ENCODE data around the gene CAMKMT. TPM values are rescaled to one million over a fixed set of nuclear protein-coding genes. Genes with fewer than 3 reads are reported as not detected.
"Not testable (repeated sequence)": the region's sequence is repeated elsewhere in the genome, so short reads cannot be mapped to it uniquely, and the experiment has no call there.

CAMKMT gene
- total RNA-seq, 1 donor from 2014 or later, result 11.4 TPM

DNA sequence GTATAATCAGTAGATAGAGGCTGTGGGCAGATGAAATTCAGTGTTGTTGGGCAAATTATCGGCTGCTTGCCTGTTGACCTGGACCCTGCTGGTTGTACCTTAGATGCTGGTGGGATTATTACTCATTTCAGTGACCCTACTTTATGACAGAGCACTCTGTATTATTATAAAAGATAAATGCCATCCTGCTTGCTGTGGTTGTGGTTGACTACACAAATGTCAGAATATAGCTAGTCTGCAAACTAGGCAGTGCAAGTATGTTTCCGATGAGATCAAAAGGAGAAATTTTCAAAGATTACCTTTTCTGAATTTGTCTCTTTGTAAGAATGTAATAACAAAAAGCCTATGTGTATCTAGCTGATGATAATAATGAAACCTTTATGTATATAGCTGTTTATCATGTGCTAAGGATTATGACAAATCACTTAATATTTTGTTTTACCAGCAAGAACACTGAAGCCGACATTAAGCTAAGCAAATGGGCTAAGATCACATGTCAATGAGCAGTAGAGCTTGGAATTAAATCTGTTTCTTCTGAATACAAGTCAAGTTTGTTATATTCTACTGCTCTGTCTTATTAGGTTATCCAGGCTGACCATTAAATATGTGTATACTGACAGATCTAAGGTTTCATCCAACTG lies 219.2 kb downstream of the CAMKMT start:
- intact Hi-C loops (cut with micrococcal nuclease), result no loop called here

GRCh38 chr2:44582363-44583008 lies 220.7 kb downstream of the CAMKMT start:
- intact Hi-C loops (cut with micrococcal nuclease), result no loop called here

- intact Hi-C loops (cut with micrococcal nuclease), result not testable (repeated sequence)
These were observed 233.9 kb downstream of the CAMKMT start for GRCh38 chr2:44595615-44596014.

DNA sequence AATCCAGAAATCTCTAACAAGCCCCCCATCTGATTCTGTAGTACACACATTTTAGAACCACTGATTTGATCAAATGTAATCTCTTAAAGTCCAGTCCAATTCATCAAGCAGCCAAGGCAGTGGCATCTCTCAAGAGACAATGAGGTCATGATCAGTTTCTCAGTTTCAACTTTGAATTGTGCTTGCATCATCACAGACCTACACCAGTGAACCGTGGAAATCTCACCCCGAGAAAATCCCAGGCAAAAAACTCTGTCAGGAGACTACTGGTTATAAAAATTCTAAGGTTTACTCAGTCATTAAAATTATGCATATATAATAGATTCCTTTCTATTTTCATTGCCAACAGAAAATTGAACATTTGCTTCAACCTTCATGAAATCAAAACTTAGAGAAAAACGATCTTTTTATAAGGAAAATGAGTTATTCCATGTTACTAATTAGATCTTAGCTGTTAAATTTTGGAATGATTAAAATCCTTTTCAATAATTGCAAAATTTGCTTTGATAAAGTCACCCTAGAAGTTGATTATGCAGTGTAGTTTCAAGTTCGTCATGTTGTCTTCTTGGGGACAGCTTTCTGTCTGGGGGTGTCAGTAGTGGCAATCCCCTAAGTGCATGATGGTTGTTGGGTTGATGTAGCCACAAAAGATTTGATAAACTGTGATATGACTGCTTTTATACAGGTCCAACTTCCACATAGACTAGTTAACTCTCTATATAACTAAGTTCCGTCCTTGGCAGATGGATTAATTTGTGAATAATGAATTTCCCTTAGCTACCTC lies 235.0 kb downstream of the CAMKMT start:
- intact Hi-C loops (cut with micrococcal nuclease), result no loop called here

GRCh38 chr2:44598330-44599119 lies 236.8 kb downstream of the CAMKMT start:
- intact Hi-C loops (cut with micrococcal nuclease), result no loop called here

GRCh38 chr2:44599130-44599529 lies 237.4 kb downstream of the CAMKMT start:
- intact Hi-C loops (cut with micrococcal nuclease), result no loop called here

DNA sequence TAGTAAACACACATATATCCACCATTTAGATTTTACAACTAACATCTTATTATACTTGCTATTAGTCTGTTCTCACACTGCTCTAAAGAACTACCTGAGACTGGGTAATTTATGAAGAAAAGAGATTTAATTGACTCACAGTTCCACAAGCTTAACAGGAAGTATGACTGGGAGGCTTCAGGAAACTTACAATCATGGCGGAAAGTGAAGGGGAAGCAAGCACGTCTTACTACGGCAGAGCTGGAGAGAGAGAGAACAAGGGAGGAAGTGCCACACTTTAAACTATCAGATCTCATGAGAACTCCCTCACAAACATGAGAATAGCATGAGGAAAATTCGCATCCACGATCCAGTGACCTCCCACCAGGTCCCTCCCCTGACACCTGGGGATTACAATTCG lies 240.7 kb downstream of the CAMKMT start:
- intact Hi-C loops (cut with micrococcal nuclease), result no loop called here

- intact Hi-C loops (cut with micrococcal nuclease), result no loop called here
These were observed 243.8 kb downstream of the CAMKMT start for GRCh38 chr2:44605511-44605910.

- intact Hi-C loops (cut with micrococcal nuclease), result no loop called here
These were observed 250.5 kb downstream of the CAMKMT start for GRCh38 chr2:44612276-44612675.

DNA sequence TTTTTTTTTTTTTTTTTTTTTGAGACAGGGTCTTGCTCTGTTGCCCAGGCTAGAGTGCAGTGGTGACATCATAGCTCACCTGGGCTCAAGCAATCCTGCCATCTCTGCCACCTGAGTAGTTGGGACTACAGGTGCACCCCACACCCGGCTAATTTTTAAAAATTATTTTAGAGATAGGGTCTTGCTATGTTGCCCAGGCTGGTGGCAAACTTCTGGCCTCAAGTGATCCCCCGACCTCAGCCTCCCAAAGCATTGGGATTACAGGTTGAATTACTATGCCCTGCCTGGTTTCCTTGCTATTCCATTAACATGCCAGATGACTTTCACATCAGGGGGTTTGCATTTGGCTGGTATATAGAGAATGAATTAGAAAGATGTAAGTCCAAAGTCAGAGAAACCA lies 253.2 kb downstream of the CAMKMT start:
- intact Hi-C loops (cut with micrococcal nuclease), result no loop called here

- intact Hi-C loops (cut with micrococcal nuclease), result loop anchor here (2.0 kb wide), 1 partner anchor 951 kb away; no protein-coding TSS in a partner anchor
These were observed 254.3 kb downstream of the CAMKMT start for GRCh38 chr2:44615950-44616518.

DNA sequence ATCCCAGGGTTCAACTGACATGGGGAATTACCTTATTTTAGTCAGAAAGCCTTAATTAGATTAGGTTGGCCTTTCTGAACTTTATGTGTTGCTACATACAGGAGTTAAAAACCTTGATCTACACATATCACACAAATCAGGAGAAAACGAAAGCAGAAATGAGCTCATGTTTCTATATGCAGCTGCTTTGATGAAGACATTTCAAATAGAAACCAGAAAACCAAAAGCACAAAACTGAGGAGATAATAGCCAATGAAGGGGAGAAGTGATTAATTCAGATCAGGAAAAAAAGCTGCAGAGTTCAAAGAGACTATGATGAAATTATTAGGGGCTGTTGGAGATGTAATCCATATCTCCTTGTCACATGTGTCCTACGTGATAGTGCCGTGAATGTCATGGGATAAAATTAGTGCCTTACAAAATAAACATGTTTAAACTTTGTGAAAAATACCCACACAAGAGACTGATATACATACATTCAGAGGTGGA lies 255.0 kb downstream of the CAMKMT start:
- intact Hi-C loops (cut with micrococcal nuclease), result loop anchor here (2.0 kb wide), 1 partner anchor 950 kb away; no protein-coding TSS in a partner anchor

- intact Hi-C loops (cut with micrococcal nuclease), result no loop called here
These were observed 256.7 kb downstream of the CAMKMT start for GRCh38 chr2:44618251-44619023.

- intact Hi-C loops (cut with micrococcal nuclease), result no loop called here
These were observed 258.6 kb downstream of the CAMKMT start for GRCh38 chr2:44620189-44620990.

DNA sequence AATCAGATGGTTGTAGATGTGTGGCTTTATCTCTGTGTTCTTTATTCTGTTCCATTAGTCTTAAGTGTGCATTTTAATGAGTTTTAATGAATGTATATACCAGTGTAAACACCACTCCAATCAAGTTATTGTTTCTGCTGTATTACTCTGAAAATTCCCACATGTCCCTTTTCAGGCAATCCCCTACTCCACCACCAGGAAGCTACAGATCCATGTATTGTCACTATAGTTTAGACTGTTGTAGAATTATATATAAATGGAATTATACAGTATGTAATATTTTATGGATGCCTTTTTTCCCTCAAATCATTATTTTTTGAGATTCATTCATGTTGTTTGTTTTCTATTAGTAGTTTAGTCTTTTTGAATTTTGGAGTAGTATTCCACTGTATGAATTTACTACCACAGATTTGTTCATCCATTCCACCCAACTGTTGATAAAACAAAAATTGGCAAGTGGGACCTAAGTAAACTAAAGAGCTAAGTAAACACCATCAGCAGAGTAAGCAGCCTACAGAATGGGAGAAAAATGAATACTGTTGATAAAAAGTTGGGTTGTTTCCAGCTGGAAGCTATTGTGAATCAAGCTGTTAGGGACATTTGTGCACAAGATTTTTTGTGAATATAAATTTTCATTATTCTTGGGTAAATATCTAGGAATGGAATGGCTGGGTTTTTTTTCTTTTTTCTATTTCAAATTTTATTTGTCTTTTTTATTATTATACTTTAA lies 262.0 kb downstream of the CAMKMT start:
- intact Hi-C loops (cut with micrococcal nuclease), result no loop called here

DNA sequence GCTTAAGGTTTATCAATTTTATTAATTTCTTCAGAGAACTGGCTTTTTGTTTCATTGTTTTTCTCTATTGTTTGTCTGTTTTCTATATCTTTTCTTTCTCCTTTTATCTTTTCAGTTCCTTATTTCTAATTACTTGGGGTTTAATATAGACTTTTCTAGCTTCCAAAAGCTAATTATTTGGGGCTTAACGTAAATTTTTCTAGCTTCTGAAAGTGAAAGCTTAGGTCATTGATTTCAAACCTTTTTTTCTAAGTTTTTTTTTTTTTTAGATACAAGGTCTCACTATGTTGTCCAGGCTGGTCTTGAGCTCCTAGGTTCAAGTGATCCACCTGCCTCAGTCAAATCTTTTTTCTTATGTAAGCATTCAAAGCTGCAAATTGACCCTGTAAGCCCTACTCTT lies 266.6 kb downstream of the CAMKMT start:
- intact Hi-C loops (cut with micrococcal nuclease), result no loop called here

GRCh38 chr2:44632931-44633689 lies 271.4 kb downstream of the CAMKMT start:
- intact Hi-C loops (cut with micrococcal nuclease), result no loop called here

DNA sequence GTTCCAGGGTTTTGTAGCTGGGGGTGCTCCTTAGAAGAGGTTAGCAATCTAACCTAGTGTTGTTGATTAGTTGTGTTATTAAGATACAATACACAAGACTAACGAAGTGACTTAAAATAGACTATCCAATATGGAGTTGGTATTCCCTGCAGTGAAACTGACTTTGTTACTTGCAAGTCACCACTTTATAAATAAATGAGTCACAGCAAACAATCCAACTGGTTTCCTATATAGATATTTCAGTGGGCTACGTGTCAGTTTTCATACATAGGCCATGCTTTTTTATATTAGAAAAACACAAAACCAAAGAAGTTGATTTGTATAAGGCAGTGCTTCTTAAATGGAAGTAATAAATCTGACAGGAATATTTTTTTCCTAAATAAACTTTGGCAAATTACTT lies 274.0 kb downstream of the CAMKMT start:
- intact Hi-C loops (cut with micrococcal nuclease), result no loop called here

Measured in T-helper 1 cell treated with Interleukin-12 subunit alpha and Interleukin-12 subunit beta and Interleukin-4 antibody, amounts not matched to agents 30 ng/mL and 1 ng/mL, for 36 hours (primary cell).